ENCODE measurements around the gene ERAL1.
"Not testable (repeated sequence)": the region's sequence is repeated elsewhere in the genome, so short reads cannot be mapped to it uniquely, and the experiment has no call there.

ERAL1 gene

GRCh38 chr17:28896491-28896883 is 41.7 kb downstream of the ERAL1 start:
- H3K36me3 ChIP-seq (ENCODE audit: insufficient read depth, low read depth, low read length): peaks cover 13% of the 10 kb centered on the region; the same call in 1 of the 2 replicates
- H3K4me3 ChIP-seq (ENCODE audit: low read length): peak overlapping the region; percentile 79
- H3K27ac ChIP-seq (ENCODE audit: low read length): no peak overlapping the region
- peaks cover under 1% of the 10 kb centered on the region; the same call in 1 of the 2 replicates for H3K27me3 ChIP-seq (ENCODE audit: insufficient read depth, low read length)
- no peaks in the 10 kb centered on the region for H3K9me3 ChIP-seq (ENCODE audit: insufficient read depth, low read depth, low read length)
- peaks cover 10% of the 10 kb centered on the region for H3K4me1 ChIP-seq (ENCODE audit: insufficient read depth, low read length)
- H3K9ac ChIP-seq (ENCODE audit: low read depth, low read length): peak overlapping the region; percentile 93

DNA sequence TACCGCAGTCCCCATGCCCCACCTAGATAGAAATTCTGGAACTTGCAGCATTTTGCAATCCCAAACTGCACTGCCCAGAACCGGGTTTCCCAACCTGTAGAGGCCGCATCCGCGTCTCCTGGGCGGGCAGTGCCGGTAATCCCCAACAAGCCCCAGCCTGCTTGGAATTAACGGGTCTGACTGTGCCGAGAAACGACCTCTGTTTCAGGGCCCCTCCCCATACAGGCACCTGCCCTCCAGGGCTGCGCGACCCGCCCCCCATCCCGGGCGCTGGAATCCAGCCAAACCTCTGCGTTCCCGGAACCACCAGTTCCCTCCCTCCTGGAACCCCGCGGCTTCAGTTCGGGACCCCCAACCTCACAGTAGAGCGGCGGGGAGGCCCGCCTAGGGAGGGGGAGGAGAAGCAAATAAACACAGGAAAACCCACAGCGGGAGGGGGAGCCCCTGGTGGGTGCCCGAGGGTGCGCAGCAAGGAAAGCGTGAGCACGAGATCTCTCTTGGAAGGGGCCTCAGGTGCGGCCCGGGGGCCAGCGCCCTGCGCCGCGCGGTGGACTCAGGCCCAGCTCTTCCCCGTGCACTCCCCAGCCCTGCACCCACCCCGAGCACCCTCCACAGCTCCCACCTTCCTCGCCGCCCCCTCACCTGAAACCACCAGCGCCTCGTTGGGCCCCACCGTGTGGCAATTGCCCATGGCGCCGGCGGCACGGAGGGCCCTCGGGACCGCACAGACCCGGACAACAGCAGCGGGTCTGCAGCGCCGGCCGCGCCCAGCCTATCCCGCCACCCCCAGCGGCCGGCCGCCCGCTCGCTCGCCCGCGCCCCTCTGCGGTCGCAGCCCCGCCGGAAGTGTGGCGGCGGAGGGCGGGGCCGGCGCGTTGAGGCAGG is 42.3 kb downstream of the ERAL1 start, which contains the start of gene FLOT2:
Gene FLOT2 (minus strand): TSS at position 850 of the 885 bp plus-strand sequence. CDS start 159 bp downstream, at position 691.
- Histone ChIP-seq H3K27me3 (ENCODE audit: insufficient read depth, low read length) (peaks cover 6% of the 10 kb centered on the region; the same call in 1 of the 2 replicates), H3K9ac (ENCODE audit: low read depth, low read length) (peak within 1 kb of the TSS; percentile 93), H3K9me3 (ENCODE audit: insufficient read depth, low read depth, low read length) (no peaks in the 10 kb centered on the region), H3K27ac (ENCODE audit: low read length) (peak within 1 kb of the TSS; percentile 71), H3K36me3 (ENCODE audit: insufficient read depth, low read depth, low read length) (peaks cover 13% of the 10 kb centered on the region; the same call in 1 of the 2 replicates), H3K4me3 (ENCODE audit: low read length) (peak within 1 kb of the TSS; percentile 79), H3K4me1 (ENCODE audit: insufficient read depth, low read length) (peaks cover 15% of the 10 kb centered on the region)

DNA sequence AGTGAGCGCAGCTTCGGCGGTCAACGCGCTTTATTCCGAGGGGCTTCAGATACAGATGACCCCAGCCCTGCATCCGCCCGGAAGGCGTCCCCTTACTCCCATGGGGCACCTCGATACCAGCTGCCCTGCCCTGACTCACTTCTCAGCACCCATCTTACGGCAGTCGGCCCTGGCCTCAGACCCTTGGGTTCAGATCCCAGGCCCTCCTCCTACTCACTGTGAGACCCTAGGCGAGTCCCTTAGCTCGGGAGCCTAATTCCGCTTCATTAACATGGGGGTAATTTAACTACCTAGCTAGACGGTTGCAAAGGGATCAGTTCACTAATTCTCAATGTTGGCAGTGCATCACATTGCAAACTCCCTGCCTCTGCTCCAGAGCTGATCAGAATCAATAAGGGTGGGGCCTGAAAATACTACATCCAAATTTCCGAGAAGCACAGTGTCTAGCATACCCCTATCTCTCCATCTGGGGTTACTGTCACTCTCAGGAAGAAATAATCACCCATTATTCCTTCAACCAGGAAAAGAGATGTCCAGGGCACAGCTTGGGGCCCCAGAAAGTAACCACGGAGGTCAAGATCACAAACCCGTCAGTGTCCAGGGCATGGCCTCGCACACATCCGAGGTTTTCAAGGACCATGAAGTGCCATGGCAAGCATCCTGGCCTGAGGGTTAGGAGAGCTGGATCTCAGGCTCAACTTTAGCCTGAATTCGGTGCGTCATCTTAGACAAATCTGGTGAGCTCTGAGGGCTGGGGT is 43.1 kb downstream of the ERAL1 start:
- Histone ChIP-seq H3K27me3 (ENCODE audit: insufficient read depth, low read length) (peaks cover 6% of the 10 kb centered on the region; the same call in 1 of the 2 replicates), H3K4me1 (ENCODE audit: insufficient read depth, low read length) (peaks cover 15% of the 10 kb centered on the region), H3K36me3 (ENCODE audit: insufficient read depth, low read depth, low read length) (peaks cover 13% of the 10 kb centered on the region; the same call in 1 of the 2 replicates), H3K27ac (ENCODE audit: low read length) (peak overlapping the region; percentile 10), H3K9ac (ENCODE audit: low read depth, low read length) (peak overlapping the region; percentile 93; the same call in 1 of the 2 replicates), H3K9me3 (ENCODE audit: insufficient read depth, low read depth, low read length) (no peaks in the 10 kb centered on the region), H3K4me3 (ENCODE audit: low read length) (peak overlapping the region; percentile 79)

DNA sequence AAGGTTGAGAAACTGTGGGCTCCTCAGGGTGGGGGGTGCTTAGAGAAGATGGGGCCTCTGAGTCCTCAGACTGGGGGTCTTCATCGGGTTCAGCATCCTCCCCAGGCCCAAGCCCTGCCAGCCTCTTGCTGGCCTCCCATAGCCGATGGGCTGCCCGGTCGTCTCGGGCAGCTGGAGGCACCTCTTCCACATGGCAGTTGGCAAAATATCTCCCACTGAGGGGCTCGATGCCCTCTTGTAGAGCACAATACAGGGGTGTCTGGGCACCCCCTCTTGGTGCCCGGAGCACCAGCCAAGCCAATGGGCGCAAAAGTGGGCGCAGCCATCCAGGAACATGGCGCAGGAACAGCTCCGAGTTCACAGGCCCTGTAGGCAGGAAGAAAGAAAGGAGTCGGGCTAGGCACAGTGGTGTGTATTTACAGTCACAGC is 43.7 kb downstream of the ERAL1 start:
- Histone ChIP-seq H3K4me1 (ENCODE audit: insufficient read depth, low read length) (peaks cover 15% of the 10 kb centered on the region), H3K9ac (ENCODE audit: low read depth, low read length) (no peak overlapping the region), H3K27ac (ENCODE audit: low read length) (no peak overlapping the region)

DNA sequence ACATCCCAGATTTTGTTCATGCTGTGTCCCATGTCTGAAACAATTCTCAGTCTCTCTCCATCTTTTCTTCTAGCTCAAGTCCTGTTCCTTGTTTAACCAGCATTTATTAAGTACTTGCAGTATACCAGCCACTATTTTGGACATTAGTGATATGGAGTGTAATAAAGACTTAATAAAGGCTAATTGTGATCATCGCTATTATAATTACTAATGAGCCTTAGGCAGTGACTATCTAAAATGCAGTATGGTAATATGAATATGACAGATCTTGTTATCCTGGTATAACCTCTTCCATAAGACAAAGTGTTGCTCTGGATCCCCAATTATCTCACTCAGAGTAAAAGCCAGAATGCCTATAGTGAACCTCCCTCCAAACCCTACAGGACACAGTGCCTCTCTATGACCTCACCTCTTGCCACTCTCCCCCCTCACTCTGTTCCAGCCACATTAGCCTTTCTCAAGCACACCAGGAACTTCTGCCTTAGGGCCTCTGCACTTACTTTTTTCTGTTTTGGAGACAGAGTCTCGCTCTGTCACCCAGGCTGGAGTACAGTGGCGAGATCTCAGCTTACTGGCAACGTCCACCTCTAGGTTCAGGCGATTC is 44.5 kb downstream of the ERAL1 start:
- Histone ChIP-seq H3K9me3 (ENCODE audit: insufficient read depth, low read depth, low read length) (no peaks in the 10 kb centered on the region), H3K36me3 (ENCODE audit: insufficient read depth, low read depth, low read length) (peaks cover 13% of the 10 kb centered on the region; the same call in 1 of the 2 replicates), H3K4me3 (ENCODE audit: low read length) (no peak overlapping the region), H3K4me1 (ENCODE audit: insufficient read depth, low read length) (peaks cover 15% of the 10 kb centered on the region), H3K27ac (ENCODE audit: low read length) (no peak overlapping the region), H3K9ac (ENCODE audit: low read depth, low read length) (no peak overlapping the region), H3K27me3 (ENCODE audit: insufficient read depth, low read length) (peaks cover 6% of the 10 kb centered on the region; the same call in 1 of the 2 replicates)

More for the DNA sequence above, 43.7 kb downstream of the ERAL1 start:
- no peak overlapping the region for H3K4me3 ChIP-seq (ENCODE audit: low read length)
- H3K36me3 ChIP-seq (ENCODE audit: insufficient read depth, low read depth, low read length): peaks cover 13% of the 10 kb centered on the region; the same call in 1 of the 2 replicates
- H3K27me3 ChIP-seq (ENCODE audit: insufficient read depth, low read length): peaks cover 6% of the 10 kb centered on the region; the same call in 1 of the 2 replicates
- no peaks in the 10 kb centered on the region for H3K9me3 ChIP-seq (ENCODE audit: insufficient read depth, low read depth, low read length)

GRCh38 chr17:28900986-28901726 is 46.3 kb downstream of the ERAL1 start:
- peaks cover 14% of the 10 kb centered on the region for H3K4me1 ChIP-seq (ENCODE audit: insufficient read depth, low read length)
- peak overlapping the region; percentile 77 for H3K4me3 ChIP-seq (ENCODE audit: low read length)
- no peak overlapping the region for H3K27ac ChIP-seq (ENCODE audit: low read length)
- H3K9me3 ChIP-seq (ENCODE audit: insufficient read depth, low read depth, low read length): no peaks in the 10 kb centered on the region
- peak overlapping the region; percentile 91; the same call in 1 of the 2 replicates for H3K9ac ChIP-seq (ENCODE audit: low read depth, low read length)
- H3K36me3 ChIP-seq (ENCODE audit: insufficient read depth, low read depth, low read length): peaks cover 23% of the 10 kb centered on the region; the same call in 1 of the 2 replicates
- peaks cover 6% of the 10 kb centered on the region; the same call in 1 of the 2 replicates for H3K27me3 ChIP-seq (ENCODE audit: insufficient read depth, low read length)

GRCh38 chr17:28901866-28902818 is 47.3 kb downstream of the ERAL1 start:
- H3K27ac ChIP-seq (ENCODE audit: low read length): no peak overlapping the region
- no peaks in the 10 kb centered on the region for H3K9me3 ChIP-seq (ENCODE audit: insufficient read depth, low read depth, low read length)
- H3K27me3 ChIP-seq (ENCODE audit: insufficient read depth, low read length): peaks cover 6% of the 10 kb centered on the region; the same call in 1 of the 2 replicates
- peaks cover 10% of the 10 kb centered on the region; the same call in 1 of the 2 replicates for H3K4me1 ChIP-seq (ENCODE audit: insufficient read depth, low read length)
- peak overlapping the region; percentile 77 for H3K4me3 ChIP-seq (ENCODE audit: low read length)
- H3K36me3 ChIP-seq (ENCODE audit: insufficient read depth, low read depth, low read length): peaks cover 33% of the 10 kb centered on the region
- peak overlapping the region; percentile 91 for H3K9ac ChIP-seq (ENCODE audit: low read depth, low read length)

DNA sequence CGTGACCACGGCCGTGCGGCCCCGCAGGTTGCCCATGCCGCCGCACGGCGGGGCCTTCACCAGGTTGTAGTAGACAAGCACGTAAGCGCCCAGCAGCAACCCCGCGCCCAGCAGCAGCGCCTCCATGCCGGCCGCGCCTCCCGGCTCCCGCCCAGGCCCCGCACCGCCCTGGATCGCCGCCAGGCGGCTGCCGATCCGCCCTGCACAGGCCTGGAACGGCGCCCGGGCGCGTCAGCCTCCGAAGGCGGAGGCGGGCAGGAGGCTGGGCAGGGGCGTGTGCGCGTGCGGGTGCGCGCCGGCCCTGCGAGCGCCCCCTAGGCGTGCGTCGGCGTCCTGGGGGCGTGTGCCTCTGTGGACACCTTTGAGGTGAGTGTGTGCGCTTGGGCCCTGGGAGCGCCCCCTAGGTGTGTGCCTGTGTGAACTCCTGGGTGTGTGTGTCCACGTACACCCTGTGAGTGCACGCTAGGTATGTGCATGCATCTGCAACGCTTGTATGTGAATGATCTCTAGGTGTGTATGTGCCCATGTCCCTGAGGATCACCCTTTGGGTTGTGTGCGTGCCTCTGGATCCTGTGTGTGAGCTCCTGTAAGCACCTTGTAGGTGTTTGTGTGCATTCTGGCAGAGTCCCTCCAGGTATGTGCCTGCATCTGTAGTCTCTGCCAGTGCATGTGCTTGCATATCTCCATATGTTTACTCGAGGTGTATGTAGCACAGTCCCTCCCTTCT is 48.2 kb downstream of the ERAL1 start, which contains the start of gene DHRS13:
Gene DHRS13 (minus strand): TSS at position 261 of the 727 bp plus-strand sequence. CDS start 135 bp downstream, at position 126.
- Histone ChIP-seq H3K27ac (ENCODE audit: low read length) (no peak within 1 kb of the TSS), H3K9me3 (ENCODE audit: insufficient read depth, low read depth, low read length) (no peaks in the 10 kb centered on the region), H3K4me1 (ENCODE audit: insufficient read depth, low read length) (peaks cover 10% of the 10 kb centered on the region; the same call in 1 of the 2 replicates), H3K4me3 (ENCODE audit: low read length) (peak within 1 kb of the TSS; percentile 77), H3K27me3 (ENCODE audit: insufficient read depth, low read length) (peaks cover 6% of the 10 kb centered on the region; the same call in 1 of the 2 replicates), H3K9ac (ENCODE audit: low read depth, low read length) (peak within 1 kb of the TSS; percentile 91), H3K36me3 (ENCODE audit: insufficient read depth, low read depth, low read length) (peaks cover 42% of the 10 kb centered on the region)

DNA sequence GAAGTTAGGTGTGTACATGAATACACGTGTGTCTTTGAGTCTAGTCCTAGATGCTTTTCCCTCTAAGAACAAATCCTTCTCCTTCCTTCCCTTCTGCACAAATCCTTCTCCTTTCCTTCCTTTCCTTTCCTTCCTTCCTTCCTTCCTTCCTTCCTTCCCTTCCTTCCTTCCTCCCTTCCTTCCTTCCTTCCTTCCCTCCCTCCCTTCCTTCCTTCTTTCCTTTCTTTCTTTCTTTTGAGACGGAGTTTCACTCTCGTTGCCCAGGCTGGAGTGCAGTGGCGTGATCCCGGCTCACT is 48.7 kb downstream of the ERAL1 start:
- not testable (repeated sequence) for H3K27ac ChIP-seq (ENCODE audit: low read length); H3K9ac ChIP-seq (ENCODE audit: low read depth, low read length); H3K27me3 ChIP-seq (ENCODE audit: insufficient read depth, low read length); H3K4me3 ChIP-seq (ENCODE audit: low read length); H3K9me3 ChIP-seq (ENCODE audit: insufficient read depth, low read depth, low read length)
- peaks cover 10% of the 10 kb centered on the region; the same call in 1 of the 2 replicates for H3K4me1 ChIP-seq (ENCODE audit: insufficient read depth, low read length)
- peaks cover 47% of the 10 kb centered on the region for H3K36me3 ChIP-seq (ENCODE audit: insufficient read depth, low read depth, low read length)
